ENCODE measurements around the gene NCKIPSD. TPM values are rescaled to one million over a fixed set of nuclear protein-coding genes. Genes with fewer than 3 reads are reported as not detected.
A peak's percentile ranks its signal among the peaks of the same experiment; 100 is the strongest.

NCKIPSD gene
- total RNA-seq, 2 experiments from 2014 or later: 27.3 to 28.7 TPM

DNA sequence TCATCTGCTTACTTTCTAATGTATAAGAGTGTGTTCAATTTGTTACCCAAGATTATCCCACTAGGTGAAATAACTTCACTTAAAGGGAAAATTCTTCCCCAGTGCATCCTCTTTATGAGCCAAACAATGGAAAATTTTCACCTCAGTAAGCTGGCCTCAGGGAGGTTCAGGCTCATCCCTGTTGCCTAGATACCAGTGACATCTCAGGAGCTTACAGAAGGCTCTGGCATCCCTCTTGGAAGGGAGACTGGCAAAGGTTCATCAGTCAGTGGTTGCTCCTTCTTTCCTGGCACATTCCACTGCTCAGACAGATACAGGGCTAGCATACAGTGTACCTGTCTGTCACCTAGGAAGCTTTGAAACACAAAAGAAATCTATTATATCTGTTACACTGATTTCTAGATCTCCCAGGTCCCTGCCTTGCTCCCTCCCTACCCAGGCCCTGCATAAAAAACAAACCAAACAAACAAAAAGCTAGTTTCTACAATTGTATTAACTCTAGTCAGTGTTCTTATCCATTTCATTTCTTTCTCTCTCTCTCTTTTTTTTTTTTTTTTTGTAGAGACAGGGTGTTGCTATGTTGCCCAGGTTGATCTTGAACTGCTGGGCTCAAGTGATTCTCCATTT lies 29.6 kb upstream of the NCKIPSD start:
- intact Hi-C loops (cut with micrococcal nuclease): loop anchor here (5.0 kb wide), 1 partner anchor 53 kb away; the partner anchor contains the start of gene CELSR3
- Mint-ChIP-seq H3K4me1 (ENCODE audit: low read depth) (peaks cover 45% of the 10 kb centered on the region), H3K9me3 (no peaks in the 10 kb centered on the region), H3K27ac (no peak overlapping the region), H3K36me3 (ENCODE audit: low read depth) (peaks cover 14% of the 10 kb centered on the region), H3K27me3 (ENCODE audit: low read depth) (no peaks in the 10 kb centered on the region), H3K4me3 (peak overlapping the region; percentile 97)
- no peak for DNase-seq
- CTCF ChIA-PET: interaction anchor here (0.5 kb wide), 2 partner anchors 12 to 592 kb away, joined by 3 read pairs; no protein-coding TSS in a partner anchor

DNA sequence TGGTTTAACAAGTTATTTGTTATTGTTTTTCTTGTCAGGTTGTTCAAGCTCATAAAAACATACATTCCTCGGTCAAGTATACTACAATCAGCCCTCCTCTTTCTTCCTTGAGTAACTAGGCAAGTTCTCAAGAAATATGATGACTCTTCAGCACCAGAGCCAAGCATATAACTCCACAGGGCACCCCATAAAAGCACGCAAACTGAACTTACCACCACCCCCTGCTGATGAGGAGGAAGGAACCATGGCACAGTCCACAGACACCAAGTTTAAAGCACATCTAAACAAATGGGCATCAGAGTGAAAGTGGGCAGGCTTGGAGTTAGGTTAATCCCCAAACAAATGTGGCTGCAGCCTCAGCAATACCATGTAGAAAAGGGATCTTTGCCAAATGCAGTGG lies 26.0 kb upstream of the NCKIPSD start:
- CTCF ChIA-PET: no interaction called here
- DNase-seq: no peak
- Mint-ChIP-seq H3K27ac (no peak overlapping the region), H3K9me3 (no peaks in the 10 kb centered on the region), H3K4me1 (ENCODE audit: low read depth) (peaks cover 61% of the 10 kb centered on the region), H3K4me3 (no peak overlapping the region), H3K36me3 (ENCODE audit: low read depth) (peaks cover 15% of the 10 kb centered on the region), H3K27me3 (ENCODE audit: low read depth) (no peaks in the 10 kb centered on the region)
- intact Hi-C loops (cut with micrococcal nuclease): no loop called here

DNA sequence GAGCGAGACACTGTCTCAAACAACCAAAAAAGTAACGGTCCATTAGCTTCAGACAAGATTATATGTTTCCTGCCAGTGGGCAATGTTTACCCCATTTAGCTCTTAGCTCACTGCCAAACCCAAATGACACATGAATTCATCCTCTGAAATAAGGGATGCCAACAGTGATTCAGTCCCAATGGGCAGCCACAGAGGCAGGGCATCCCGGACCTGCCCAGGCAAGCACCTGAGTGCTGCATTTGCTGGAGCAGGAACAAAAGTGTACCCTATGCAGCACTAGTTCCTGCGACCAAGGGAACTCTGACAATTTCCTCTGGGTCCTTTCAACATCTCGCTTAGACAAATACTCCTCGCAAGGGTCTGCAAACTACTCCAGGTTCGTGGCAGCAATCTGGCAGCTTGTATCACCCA lies 23.3 kb upstream of the NCKIPSD start:
- intact Hi-C loops (cut with micrococcal nuclease): no loop called here
- H3K9me3 Mint-ChIP-seq: no peaks in the 10 kb centered on the region
- H3K27ac Mint-ChIP-seq: peak overlapping the region; percentile 72
- DNase-seq: no peak
- no peak overlapping the region for H3K4me3 Mint-ChIP-seq
- CTCF ChIA-PET: interaction anchor here (1.0 to 1.4 kb wide), 2 partner anchors 21 to 25 kb away, joined by 3 read pairs; no protein-coding TSS in a partner anchor
- no peaks in the 10 kb centered on the region for H3K27me3 Mint-ChIP-seq (ENCODE audit: low read depth)
- peaks cover 14% of the 10 kb centered on the region for H3K36me3 Mint-ChIP-seq (ENCODE audit: low read depth)
- peaks cover 50% of the 10 kb centered on the region for H3K4me1 Mint-ChIP-seq (ENCODE audit: low read depth)

DNA sequence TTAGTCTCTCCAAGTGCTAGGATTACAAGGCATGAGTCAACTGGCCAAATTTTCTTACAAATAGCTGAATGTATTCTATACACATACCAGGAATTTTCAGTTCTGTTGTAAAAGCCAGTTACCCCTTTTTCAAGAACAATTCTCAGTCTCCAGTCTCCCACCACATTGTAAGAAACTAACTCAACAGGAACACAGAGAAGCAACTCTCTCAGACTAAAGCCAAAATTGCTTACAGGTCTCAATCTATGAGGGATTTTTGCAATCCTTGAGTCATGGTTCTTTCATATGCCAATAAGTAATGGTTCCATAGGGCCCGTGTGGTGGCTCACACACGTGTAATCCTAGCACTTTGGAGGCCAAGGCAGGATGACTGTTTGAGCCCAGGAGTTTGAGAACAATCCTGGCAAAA lies 22.8 kb upstream of the NCKIPSD start:
- H3K9me3 Mint-ChIP-seq: no peaks in the 10 kb centered on the region
- H3K4me1 Mint-ChIP-seq (ENCODE audit: low read depth): peaks cover 53% of the 10 kb centered on the region
- peak overlapping the region; percentile 72 for H3K27ac Mint-ChIP-seq
- H3K4me3 Mint-ChIP-seq: no peak overlapping the region
- intact Hi-C loops (cut with micrococcal nuclease): no loop called here
- H3K36me3 Mint-ChIP-seq (ENCODE audit: low read depth): peaks cover 15% of the 10 kb centered on the region
- CTCF ChIA-PET: interaction anchor here (1.0 kb wide), 1 partner anchor 24 kb away, joined by 3 read pairs; no protein-coding TSS in a partner anchor
- no peaks in the 10 kb centered on the region for H3K27me3 Mint-ChIP-seq (ENCODE audit: low read depth)
- DNase-seq: no peak

DNA sequence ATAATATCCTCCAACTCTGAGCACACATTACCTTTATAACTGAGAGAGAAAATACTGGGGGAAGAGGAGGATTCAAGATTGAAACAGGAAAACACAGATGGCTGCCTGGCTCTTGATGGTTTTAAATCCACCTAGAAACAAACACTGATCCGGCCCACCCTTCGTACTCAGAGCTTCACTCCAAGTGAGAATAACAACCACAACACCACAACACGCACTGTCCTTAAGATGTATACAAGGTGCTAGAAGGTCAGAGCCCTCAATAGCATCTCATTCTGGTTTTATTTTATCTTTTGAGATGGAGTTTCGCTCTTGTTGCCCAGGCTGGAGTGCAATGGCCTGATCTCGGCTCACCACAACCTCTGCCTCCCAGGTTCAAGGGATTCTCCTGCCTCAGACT lies 21.4 kb upstream of the NCKIPSD start:
- H3K9me3 Mint-ChIP-seq: no peaks in the 10 kb centered on the region
- intact Hi-C loops (cut with micrococcal nuclease): no loop called here
- no peak overlapping the region for H3K4me3 Mint-ChIP-seq
- H3K4me1 Mint-ChIP-seq (ENCODE audit: low read depth): peaks cover 57% of the 10 kb centered on the region
- no peak for DNase-seq
- peaks cover 15% of the 10 kb centered on the region for H3K36me3 Mint-ChIP-seq (ENCODE audit: low read depth)
- H3K27ac Mint-ChIP-seq: no peak overlapping the region
- H3K27me3 Mint-ChIP-seq (ENCODE audit: low read depth): no peaks in the 10 kb centered on the region
- CTCF ChIA-PET: no interaction called here

DNA sequence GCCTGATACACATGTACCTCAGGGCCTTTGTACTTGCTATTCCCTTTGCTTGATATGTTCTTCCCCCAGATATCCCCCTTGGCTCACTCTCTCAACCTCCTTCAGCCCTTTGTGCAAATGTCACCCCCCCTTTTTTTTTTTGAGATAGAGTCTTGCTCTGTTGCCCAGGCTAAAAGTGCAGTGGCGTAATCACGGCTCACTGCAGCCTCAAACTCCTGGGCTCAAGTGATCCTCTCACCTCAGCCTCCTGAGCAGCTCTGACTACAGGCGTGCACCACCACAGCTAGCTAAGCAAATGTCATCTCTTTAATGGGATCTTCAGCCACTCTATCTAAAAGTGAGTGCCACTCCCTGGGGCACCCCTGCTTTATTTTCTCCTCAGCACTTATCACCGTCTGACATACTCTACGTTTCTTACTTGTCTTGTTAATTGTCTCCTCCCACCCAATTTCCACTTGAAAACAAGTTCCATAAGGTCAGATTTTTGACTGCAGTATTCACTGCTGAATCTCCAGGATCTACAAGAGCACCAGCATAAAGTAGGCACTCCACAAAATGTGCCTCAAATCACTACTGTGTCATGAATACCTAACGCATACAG lies 16.7 kb upstream of the NCKIPSD start:
- intact Hi-C loops (cut with micrococcal nuclease): no loop called here
- Mint-ChIP-seq H3K36me3 (ENCODE audit: low read depth) (peaks cover 11% of the 10 kb centered on the region), H3K9me3 (no peaks in the 10 kb centered on the region), H3K4me3 (no peak overlapping the region), H3K4me1 (ENCODE audit: low read depth) (peaks cover 34% of the 10 kb centered on the region), H3K27ac (no peak overlapping the region), H3K27me3 (ENCODE audit: low read depth) (no peaks in the 10 kb centered on the region)
- CTCF ChIA-PET: interaction anchor here (1.0 kb wide), 1 partner anchor 16 kb away, joined by 3 read pairs; no protein-coding TSS in a partner anchor
- no peak for DNase-seq

DNA sequence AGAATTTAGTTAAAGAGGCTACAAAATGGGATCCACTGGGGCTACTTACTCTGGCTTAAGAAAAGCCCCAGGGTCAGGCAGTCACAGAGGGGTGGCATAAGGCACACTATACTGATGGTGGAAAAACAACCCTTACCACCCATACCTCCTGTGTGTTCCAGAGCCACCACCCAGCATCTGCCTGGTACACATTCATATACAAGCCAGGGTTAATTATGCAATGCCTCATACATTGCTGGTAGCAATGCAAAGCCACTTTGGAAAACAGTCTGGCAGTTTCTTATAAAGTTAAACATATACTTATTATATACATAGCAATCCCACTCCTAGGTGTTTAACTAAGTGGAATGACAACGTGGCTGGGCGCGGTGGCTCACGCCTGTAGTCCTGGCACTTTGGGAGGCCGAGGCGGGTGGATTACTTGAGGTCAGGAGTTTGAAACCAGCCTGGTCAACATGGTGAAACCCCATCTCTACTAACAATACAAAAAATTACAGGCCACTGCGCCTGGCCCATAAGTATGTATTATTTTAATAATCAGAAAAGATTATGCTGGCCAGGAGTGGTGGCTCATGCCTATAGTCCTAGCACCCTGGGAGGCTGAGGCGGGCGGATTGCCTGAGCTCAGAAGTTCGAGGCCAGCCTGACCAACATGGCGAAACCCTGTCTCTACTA lies 15.2 kb upstream of the NCKIPSD start:
- Mint-ChIP-seq H3K27me3 (ENCODE audit: low read depth) (no peaks in the 10 kb centered on the region), H3K36me3 (ENCODE audit: low read depth) (peaks cover 11% of the 10 kb centered on the region), H3K4me3 (no peak overlapping the region), H3K4me1 (ENCODE audit: low read depth) (peaks cover 37% of the 10 kb centered on the region), H3K9me3 (no peaks in the 10 kb centered on the region), H3K27ac (no peak overlapping the region)
- intact Hi-C loops (cut with micrococcal nuclease): no loop called here
- DNase-seq: no peak
- CTCF ChIA-PET: interaction anchor here (2.6 kb wide), 1 partner anchor 14 kb away, joined by 9 read pairs; the partner anchor contains the start of gene NCKIPSD

DNA sequence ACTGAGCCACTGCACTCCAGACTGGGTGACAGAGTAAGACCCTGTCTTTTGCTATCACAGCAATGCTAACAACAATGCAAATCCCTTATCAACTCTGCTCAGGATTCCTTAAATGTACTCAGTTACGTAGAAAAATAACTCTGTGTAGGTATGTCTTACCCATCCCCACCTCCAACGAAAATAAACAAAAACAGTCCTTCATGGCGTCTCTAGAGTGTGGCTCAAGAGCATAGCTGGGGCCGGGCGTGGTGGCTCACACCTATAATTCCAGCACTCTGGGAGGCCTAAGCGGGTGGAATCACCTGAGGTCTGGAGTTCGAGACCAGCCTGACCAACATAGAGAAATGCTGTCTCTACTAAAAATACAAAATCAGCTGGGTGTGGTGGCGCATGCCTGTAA lies 13.2 kb upstream of the NCKIPSD start:
- H3K4me1 Mint-ChIP-seq (ENCODE audit: low read depth): peaks cover 31% of the 10 kb centered on the region
- CTCF ChIA-PET: interaction anchor here (1.1 to 2.6 kb wide), 2 partner anchors 12 to 197 kb away, joined by 3 to 9 read pairs; partner anchors contain the start of gene NCKIPSD
- no peak overlapping the region for H3K27ac Mint-ChIP-seq
- H3K27me3 Mint-ChIP-seq (ENCODE audit: low read depth): no peaks in the 10 kb centered on the region
- intact Hi-C loops (cut with micrococcal nuclease): no loop called here
- DNase-seq: no peak
- H3K4me3 Mint-ChIP-seq: no peak overlapping the region
- no peaks in the 10 kb centered on the region for H3K9me3 Mint-ChIP-seq
- peaks cover 13% of the 10 kb centered on the region for H3K36me3 Mint-ChIP-seq (ENCODE audit: low read depth)

DNA sequence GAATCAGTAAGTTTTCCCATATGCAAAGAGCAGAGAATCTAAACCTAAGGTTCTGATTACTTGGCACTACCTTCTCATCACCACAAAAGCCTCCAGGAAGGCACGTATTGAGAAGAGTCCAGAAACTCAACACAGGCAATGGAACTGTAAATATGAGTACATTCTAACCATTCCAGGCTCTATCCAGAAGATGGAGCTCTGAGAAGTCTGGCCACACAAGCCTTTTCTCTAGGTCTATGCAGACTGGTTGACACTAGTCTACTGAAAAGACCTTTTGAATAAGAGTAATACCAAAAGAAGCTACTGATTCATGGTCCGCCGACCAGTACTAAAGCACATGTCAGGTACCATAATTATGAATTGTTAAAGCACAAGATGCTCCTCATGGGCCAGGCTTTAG lies 12.2 kb upstream of the NCKIPSD start:
- intact Hi-C loops (cut with micrococcal nuclease): no loop called here
- no peak overlapping the region for H3K27ac Mint-ChIP-seq
- H3K27me3 Mint-ChIP-seq (ENCODE audit: low read depth): no peaks in the 10 kb centered on the region
- CTCF ChIA-PET: interaction anchor here (2.6 to 3.1 kb wide), 2 partner anchors 11 to 12 kb away, joined by 9 to 11 read pairs; partner anchors contain the start of gene NCKIPSD
- peaks cover 28% of the 10 kb centered on the region for H3K4me1 Mint-ChIP-seq (ENCODE audit: low read depth)
- H3K9me3 Mint-ChIP-seq: no peaks in the 10 kb centered on the region
- peaks cover 15% of the 10 kb centered on the region for H3K36me3 Mint-ChIP-seq (ENCODE audit: low read depth)
- H3K4me3 Mint-ChIP-seq: no peak overlapping the region
- no peak for DNase-seq

DNA sequence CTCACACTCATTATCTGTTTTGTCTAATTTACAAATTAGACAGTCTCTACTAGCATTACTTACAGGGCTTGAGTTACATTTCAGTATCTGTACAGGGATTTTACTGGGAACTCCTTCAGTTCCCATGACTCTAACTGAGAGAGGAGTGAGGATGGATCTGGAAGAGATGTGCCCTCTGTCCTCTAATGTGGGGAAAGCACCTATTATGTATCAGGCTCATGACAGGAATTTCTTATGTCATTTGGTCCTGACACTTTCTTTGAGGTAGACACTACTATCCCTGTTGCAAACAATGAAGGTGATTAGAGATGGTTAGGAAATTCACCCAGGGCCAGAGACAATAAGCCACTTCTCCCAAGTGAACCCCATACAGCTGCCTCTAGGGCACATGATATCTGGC lies 10.9 kb upstream of the NCKIPSD start:
- Mint-ChIP-seq H3K27me3 (ENCODE audit: low read depth) (no peaks in the 10 kb centered on the region), H3K27ac (peak overlapping the region; percentile 31), H3K4me1 (ENCODE audit: low read depth) (peaks cover 20% of the 10 kb centered on the region), H3K36me3 (ENCODE audit: low read depth) (peaks cover 16% of the 10 kb centered on the region), H3K4me3 (no peak overlapping the region), H3K9me3 (no peaks in the 10 kb centered on the region)
- CTCF ChIA-PET: interaction anchor here (3.1 kb wide), 1 partner anchor 10 kb away, joined by 11 read pairs; the partner anchor contains the start of gene NCKIPSD
- intact Hi-C loops (cut with micrococcal nuclease): no loop called here
- DNase-seq: no peak

DNA sequence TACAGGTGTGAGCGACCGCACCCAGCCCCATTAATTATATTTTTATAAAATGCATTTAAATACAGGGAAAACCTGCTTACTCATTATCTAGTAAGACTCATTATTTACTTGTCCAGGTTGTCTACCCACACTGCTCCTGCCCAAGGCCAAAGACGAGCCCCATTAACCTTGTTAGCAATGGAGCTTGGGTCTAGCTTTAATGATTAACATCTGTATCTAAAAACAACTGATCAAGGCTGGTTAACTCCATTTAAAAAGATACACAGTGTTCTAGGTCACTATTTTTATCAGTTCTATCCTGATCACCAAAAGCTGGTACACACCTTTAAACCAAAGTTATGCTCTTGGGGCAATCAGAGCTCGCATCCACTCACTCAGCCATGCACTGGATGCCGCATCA lies 10.4 kb upstream of the NCKIPSD start:
- H3K9me3 Mint-ChIP-seq: no peaks in the 10 kb centered on the region
- DNase-seq: no peak
- intact Hi-C loops (cut with micrococcal nuclease): no loop called here
- H3K4me3 Mint-ChIP-seq: no peak overlapping the region
- H3K4me1 Mint-ChIP-seq (ENCODE audit: low read depth): peaks cover 19% of the 10 kb centered on the region
- CTCF ChIA-PET: interaction anchor here (0.6 to 3.1 kb wide), 2 partner anchors 10 to 21 kb away, joined by 3 to 11 read pairs; partner anchors contain the start of genes IP6K2 and NCKIPSD
- peaks cover 17% of the 10 kb centered on the region for H3K36me3 Mint-ChIP-seq (ENCODE audit: low read depth)
- H3K27me3 Mint-ChIP-seq (ENCODE audit: low read depth): no peaks in the 10 kb centered on the region
- H3K27ac Mint-ChIP-seq: peak overlapping the region; percentile 31

DNA sequence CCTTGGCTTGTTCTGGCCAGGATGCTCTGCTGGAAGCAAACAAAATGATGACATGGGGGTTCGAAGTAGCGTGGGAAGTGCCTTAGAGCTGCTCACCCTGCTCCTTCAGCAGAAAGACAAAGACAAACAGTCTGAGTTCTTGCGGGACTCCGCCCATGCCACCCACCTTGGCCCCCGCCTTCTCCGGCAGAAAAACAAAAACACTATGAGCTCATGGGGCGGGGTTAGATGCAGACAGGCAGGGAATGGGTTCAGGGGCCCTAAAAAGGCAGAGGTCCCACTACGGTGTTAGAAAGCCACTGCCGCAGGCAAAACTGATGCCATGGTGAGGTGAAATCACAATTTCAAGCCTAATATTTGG lies 9.7 kb upstream of the NCKIPSD start:
- Mint-ChIP-seq H3K4me3 (no peak overlapping the region), H3K27ac (no peak overlapping the region), H3K27me3 (ENCODE audit: low read depth) (no peaks in the 10 kb centered on the region), H3K36me3 (ENCODE audit: low read depth) (peaks cover 19% of the 10 kb centered on the region), H3K4me1 (ENCODE audit: low read depth) (peaks cover 21% of the 10 kb centered on the region), H3K9me3 (no peaks in the 10 kb centered on the region)
- DNase-seq: no peak
- CTCF ChIA-PET: interaction anchor here (3.1 kb wide), 1 partner anchor 9 kb away, joined by 11 read pairs; the partner anchor contains the start of gene NCKIPSD
- intact Hi-C loops (cut with micrococcal nuclease): no loop called here
